SKM-1 (cell line): ENCODE data around the gene TCHP.
"Not testable (repeated sequence)": the region's sequence is repeated elsewhere in the genome, so short reads cannot be mapped to it uniquely, and the experiment has no call there.

Source experiments
- DNase-seq: peaks from one replicate; lab custom pipeline; 2025; ENCODE audit not compliant: unreplicated experiment; lab: John Stamatoyannopoulos, UW

The TCHP gene

GRCh38 chr12:109878749-109879148 lies 21.3 kb upstream of the TCHP start:
- no peak for DNase-seq

GRCh38 chr12:109879351-109880042 lies 20.6 kb upstream of the TCHP start:
- no peak for DNase-seq

GRCh38 chr12:109880043-109880931 lies 19.8 kb upstream of the TCHP start, which contains the start of gene GLTP:
Gene GLTP, minus strand, starts transcription at chr12:109880541. Its CDS starts 167 bp downstream, at chr12:109880374.
- peak; percentile 21 for DNase-seq

- no peak for DNase-seq
These were observed 19.1 kb upstream of the TCHP start for GRCh38 chr12:109880938-109881337.

GRCh38 chr12:109881752-109882151 lies 18.3 kb upstream of the TCHP start:
- DNase-seq = no peak

GRCh38 chr12:109883461-109883860 lies 16.6 kb upstream of the TCHP start:
- DNase-seq = no peak

GRCh38 chr12:109885616-109886015 lies 14.5 kb upstream of the TCHP start:
- no peak for DNase-seq

- no peak for DNase-seq
These were observed 11.7 kb upstream of the TCHP start for GRCh38 chr12:109888179-109889020.

- DNase-seq = no peak
These were observed 9.4 kb upstream of the TCHP start for GRCh38 chr12:109890620-109891170.

- not testable (repeated sequence) for DNase-seq
These were observed 8.3 kb upstream of the TCHP start for GRCh38 chr12:109891731-109892130.

- DNase-seq = no peak
These were observed 7.8 kb upstream of the TCHP start for GRCh38 chr12:109892165-109892715.

GRCh38 chr12:109892748-109893147 lies 7.3 kb upstream of the TCHP start:
- DNase-seq = no peak

- no peak for DNase-seq
These were observed 6.6 kb upstream of the TCHP start for GRCh38 chr12:109893261-109893995.

- DNase-seq = no peak
These were observed 5.1 kb upstream of the TCHP start for GRCh38 chr12:109894939-109895338.

- DNase-seq = no peak
These were observed 3.9 kb upstream of the TCHP start for GRCh38 chr12:109896188-109896587.

GRCh38 chr12:109897029-109897428 lies 3.0 kb upstream of the TCHP start:
- no peak for DNase-seq

GRCh38 chr12:109899345-109899744 lies 729 bp upstream of the TCHP start:
- not testable (repeated sequence) for DNase-seq

- no peak for DNase-seq
These were observed 892 bp downstream of the TCHP start for GRCh38 chr12:109900752-109901580.

- no peak for DNase-seq
These were observed 2.9 kb downstream of the TCHP start for GRCh38 chr12:109902891-109903418.
